B cell (primary cell): Measurements from ENCODE around the gene MAP1LC3B2.

ENCODE experiments used
- CTCF ChIP-seq: fragments of 200-600 bp; IDR thresholded peaks from one replicate; pipeline ENCODE4 v1.8.0; 2022; ENCODE audit warnings: antibody characterized with exemption, mild to moderate bottlenecking
- EZH2 ChIP-seq: IDR thresholded peaks from 2 replicates; pipeline ENCODE4 v1.6.1; 2012; ENCODE audit warnings: borderline replicate concordance, low read depth, mild to moderate bottlenecking, moderate library complexity, low read length; ENCODE audit not compliant: insufficient read depth, poor library complexity, severe bottlenecking

DNA sequence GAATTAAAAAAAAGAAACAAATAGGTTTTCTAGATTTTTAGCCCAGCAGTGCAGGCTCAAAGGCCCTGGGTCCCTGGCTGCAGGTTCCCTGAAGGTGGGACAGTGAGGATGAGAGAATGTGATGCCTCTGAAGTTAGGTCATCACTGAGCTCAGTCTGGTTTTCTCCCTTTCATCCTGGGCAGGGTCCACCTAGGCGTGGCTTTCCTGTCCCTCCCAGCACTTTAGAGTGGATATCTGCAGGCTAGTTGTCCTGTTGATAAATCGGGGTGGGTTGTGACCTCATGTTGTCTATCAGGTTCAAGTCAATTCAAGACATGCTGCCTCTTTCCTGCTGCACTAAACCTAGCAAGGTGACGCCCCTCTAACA lies 60.9 kb downstream of the MAP1LC3B2 start:
- TF ChIP-seq CTCF = no peak
- TF ChIP-seq EZH2 = no peak
